ENCODE data around the gene KRT40.
"Not testable (repeated sequence)": the region's sequence is repeated elsewhere in the genome, so short reads cannot be mapped to it uniquely, and the experiment has no call there.

KRT40 gene

GRCh38 chr17:40984226-40984625, at the start of gene KRT40:
Gene KRT40, minus strand, starts transcription at chr17:40984326. Its CDS starts 53 bp downstream, at chr17:40984273.
- no peak for DNase-seq (ENCODE audit: low read depth)

- no peak for DNase-seq (ENCODE audit: low read depth)
Measured at GRCh38 chr17:41029633-41030245, 45.6 kb upstream of the KRT40 start, which contains the start of gene KRTAP1-4. Gene KRTAP1-4, minus strand, starts transcription at chr17:41030195. Its CDS starts 117 bp downstream, at chr17:41030078.

- no peak for DNase-seq (ENCODE audit: low read depth)
Measured at GRCh38 chr17:41026715-41027471, 42.8 kb upstream of the KRT40 start, which contains the start of gene KRTAP1-5. Gene KRTAP1-5, minus strand, starts transcription at chr17:41027208. Its CDS starts 53 bp downstream, at chr17:41027155.

GRCh38 chr17:41024697-41025096, 40.6 kb upstream of the KRT40 start:
- no peak for DNase-seq (ENCODE audit: low read depth)

GRCh38 chr17:41020336-41020735, 36.2 kb upstream of the KRT40 start:
- no peak for DNase-seq (ENCODE audit: low read depth)

GRCh38 chr17:41019415-41019814, 35.3 kb upstream of the KRT40 start:
- no peak for DNase-seq (ENCODE audit: low read depth)

GRCh38 chr17:41018541-41018940, 34.4 kb upstream of the KRT40 start:
- no peak for DNase-seq (ENCODE audit: low read depth)

GRCh38 chr17:41016578-41017215, 32.6 kb upstream of the KRT40 start:
- no peak for DNase-seq (ENCODE audit: low read depth)

GRCh38 chr17:41015454-41015853, 31.3 kb upstream of the KRT40 start:
- DNase-seq (ENCODE audit: low read depth), result no peak

- no peak for DNase-seq (ENCODE audit: low read depth)
Measured at GRCh38 chr17:41013606-41014005, 29.5 kb upstream of the KRT40 start.

GRCh38 chr17:41013181-41013580, 29.1 kb upstream of the KRT40 start:
- DNase-seq (ENCODE audit: low read depth), result no peak

GRCh38 chr17:41012326-41013120, 28.4 kb upstream of the KRT40 start:
- DNase-seq (ENCODE audit: low read depth), result no peak

- DNase-seq (ENCODE audit: low read depth), result no peak
Measured at GRCh38 chr17:41010441-41010840, 26.3 kb upstream of the KRT40 start.

GRCh38 chr17:41009936-41010335, 25.8 kb upstream of the KRT40 start:
- DNase-seq (ENCODE audit: low read depth), result no peak

GRCh38 chr17:41009301-41009760, 25.2 kb upstream of the KRT40 start:
- DNase-seq (ENCODE audit: low read depth), result no peak

GRCh38 chr17:41008811-41009210, 24.7 kb upstream of the KRT40 start, which contains the start of gene KRTAP3-1:
Gene KRTAP3-1, minus strand, starts transcription at chr17:41009128. Its CDS starts 54 bp downstream, at chr17:41009074.
- no peak for DNase-seq (ENCODE audit: low read depth)

GRCh38 chr17:41004397-41004796, 20.3 kb upstream of the KRT40 start:
- DNase-seq (ENCODE audit: low read depth), result no peak

- DNase-seq (ENCODE audit: low read depth), result no peak
Measured at GRCh38 chr17:41003926-41004325, 19.8 kb upstream of the KRT40 start.

- DNase-seq (ENCODE audit: low read depth), result no peak
Measured at GRCh38 chr17:41002814-41003213, 18.7 kb upstream of the KRT40 start.

- DNase-seq (ENCODE audit: low read depth), result no peak
Measured at GRCh38 chr17:41001795-41002194, 17.7 kb upstream of the KRT40 start.

- DNase-seq (ENCODE audit: low read depth), result not testable (repeated sequence)
Measured at GRCh38 chr17:40999563-40999962, 15.4 kb upstream of the KRT40 start, which contains the start of gene KRTAP3-2. Gene KRTAP3-2, minus strand, starts transcription at chr17:40999906. Its CDS starts 53 bp downstream, at chr17:40999853.

- DNase-seq (ENCODE audit: low read depth), result no peak
Measured at GRCh38 chr17:40997361-40997760, 13.2 kb upstream of the KRT40 start.
